RCC 7860 (cell line): ENCODE data around the gene PRKCA.

Experiments
- DNase-seq: peaks from one replicate; pipeline ENCODE4 v3.0.0-alpha.2; 2015; ENCODE audit warnings: low spot score
- FAIRE-seq: peaks from 2 replicates; lab custom pipeline; 2012; peaks lifted over from hg19 to GRCh38; lab: Jason Lieb, UNC

The PRKCA gene

DNA sequence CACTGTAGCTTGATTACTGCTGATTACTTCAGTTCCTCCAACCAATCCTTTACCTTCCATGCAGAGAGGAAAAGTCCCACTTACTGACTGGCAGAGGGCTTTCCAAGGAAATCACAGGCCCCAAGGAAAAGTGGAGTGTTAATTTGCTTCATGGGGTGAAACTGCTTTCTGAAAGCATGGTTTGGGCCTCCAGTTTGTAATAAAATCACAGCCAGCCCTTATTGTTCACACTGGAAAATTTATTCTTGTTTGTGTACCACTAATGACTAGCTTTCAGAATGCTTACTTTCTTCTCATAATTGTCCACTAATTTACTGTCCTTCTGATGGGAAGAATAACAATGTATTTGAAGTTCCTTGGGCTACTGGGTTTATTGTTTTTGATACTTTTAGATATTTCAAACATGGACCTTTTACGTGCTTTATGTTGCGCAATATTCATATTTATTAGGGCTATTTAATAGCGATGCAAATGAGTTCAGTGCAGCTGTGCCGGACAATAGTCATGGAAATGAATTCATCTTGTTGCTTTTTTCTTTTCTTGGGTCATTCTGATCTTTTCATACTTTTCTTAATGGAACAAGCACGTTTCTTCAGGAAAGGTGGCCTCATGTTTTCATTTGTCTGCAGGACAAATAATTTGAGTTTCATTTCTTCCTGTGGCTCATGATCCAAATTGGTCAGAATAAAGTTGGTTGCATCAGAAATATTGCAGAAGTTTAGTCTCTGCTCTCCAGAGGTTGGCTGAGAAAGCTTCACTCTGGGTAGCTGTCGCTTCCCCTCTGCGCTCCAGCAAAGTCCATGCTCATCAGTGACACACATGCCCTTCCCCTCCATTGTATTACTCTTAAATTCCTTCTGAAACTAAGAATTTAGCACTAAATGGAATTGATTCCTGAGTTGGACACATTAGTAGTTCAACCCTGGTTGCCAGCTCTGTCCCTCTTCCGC lies 128.7 kb downstream of the PRKCA start:
- no peak for FAIRE-seq
- no peak for DNase-seq

DNA sequence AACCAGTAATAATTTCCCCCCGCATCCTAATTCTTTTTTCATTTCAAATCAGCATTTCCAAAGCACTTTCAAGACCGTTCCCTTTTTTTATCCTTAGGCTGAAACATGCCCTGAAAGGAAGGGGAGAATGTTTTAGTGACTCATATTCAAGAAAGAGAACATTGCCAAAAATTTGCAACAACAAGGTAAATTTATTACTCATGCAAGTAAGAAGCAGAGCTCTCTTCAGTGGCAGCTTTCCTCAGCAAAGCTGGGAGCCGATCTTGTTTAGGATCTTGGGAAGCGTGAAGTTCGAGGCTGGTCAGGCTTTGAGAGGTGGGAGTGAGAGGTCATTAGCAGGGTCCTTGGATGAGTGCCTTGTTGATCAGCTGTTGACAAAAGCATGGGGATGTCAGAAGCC lies 129.5 kb downstream of the PRKCA start:
- DNase-seq (peak; percentile 13), FAIRE-seq (no peak)

DNA sequence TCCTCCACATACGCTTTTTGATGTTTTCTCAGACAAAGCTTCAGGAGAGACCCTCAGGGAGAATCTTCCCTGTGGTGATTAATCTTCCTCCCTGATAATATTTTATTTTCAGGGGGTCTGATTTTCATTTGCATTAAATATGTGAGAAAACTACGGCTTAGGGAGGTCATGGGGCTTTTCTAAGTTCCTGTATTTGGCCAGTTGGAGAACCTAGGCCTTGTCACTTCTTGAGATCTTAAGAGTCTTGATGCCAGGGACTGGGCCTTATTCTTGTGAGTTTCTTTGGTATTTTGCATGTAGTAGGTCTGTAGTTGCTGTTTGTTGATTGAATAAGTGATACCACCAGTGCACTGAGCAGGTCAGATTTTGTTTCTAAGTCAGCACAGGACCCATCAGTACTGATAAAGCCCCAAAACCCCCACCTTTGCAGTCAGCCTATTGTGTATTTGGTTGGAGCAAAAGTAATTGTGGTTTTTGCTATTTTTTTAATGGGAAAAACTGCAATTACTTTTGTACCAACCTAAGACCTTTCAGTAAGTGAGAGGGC lies 130.1 kb downstream of the PRKCA start:
- DNase-seq (no peak), FAIRE-seq (no peak)

DNA sequence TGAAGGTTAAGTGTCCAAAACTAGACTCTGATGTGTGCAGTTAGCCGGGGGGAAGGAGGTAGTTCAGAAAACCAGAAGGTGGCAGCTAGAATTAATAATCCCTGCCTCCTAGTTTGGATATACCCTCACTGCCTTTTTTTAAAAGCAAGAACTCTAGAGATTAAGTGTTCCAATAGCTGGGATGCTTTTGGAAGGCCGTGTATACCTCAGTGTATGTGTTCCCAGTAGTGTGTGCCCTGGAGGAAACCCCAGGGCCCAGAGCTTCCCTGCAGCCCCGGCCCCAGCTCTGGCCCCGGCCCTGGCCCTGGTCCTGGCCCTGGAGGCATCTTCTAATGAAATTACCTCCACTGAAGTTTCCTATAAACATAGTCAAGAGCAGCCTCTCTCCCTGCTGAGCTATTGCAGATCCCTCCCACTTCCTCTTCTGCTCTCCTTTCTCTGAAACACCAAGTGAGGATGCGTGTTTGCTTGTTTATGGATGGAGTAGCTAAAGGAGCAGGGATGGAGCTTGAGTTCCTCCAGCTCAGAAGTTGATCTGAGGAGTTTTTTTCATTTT lies 130.7 kb downstream of the PRKCA start:
- no peak for DNase-seq
- FAIRE-seq = no peak

DNA sequence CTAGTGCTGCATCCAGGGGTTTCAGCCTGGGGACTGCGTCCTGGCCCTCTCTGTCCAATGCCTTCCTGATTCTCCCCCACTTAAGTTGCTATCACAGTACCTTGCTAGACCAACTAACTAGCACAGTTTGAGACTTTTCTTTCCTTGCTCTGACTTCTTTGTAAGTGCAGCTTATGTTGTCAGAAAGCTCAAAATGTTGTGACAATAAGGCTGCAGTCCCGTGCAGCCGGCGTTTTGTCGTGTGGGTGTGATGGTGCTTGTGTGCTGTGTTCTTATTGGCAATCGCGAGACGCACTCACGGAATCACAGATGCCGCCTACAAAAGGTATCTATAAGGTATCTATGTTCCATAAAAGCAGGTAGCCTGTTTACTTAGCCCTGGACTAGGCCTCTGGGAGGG lies 132.8 kb downstream of the PRKCA start:
- DNase-seq (no peak), FAIRE-seq (no peak)

DNA sequence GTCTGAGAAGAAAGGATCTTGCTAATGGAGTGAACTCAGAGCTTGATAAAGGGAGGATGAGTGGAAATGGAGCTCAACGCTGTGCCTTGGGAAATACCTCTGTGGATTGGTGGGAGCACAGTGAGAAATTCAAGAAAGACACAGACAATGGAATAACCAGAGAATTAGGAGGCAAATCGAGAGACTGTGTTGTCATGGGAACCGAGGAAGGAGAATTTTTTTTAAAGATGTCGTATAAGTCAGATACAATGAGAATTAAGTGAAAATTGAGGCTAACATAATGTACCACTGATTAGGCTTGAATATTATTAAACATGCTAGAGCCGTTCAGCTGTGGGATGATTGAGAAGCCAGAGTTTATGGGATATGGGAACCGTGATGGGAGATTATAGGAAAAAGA lies 134.2 kb downstream of the PRKCA start:
- no peak for DNase-seq

DNA sequence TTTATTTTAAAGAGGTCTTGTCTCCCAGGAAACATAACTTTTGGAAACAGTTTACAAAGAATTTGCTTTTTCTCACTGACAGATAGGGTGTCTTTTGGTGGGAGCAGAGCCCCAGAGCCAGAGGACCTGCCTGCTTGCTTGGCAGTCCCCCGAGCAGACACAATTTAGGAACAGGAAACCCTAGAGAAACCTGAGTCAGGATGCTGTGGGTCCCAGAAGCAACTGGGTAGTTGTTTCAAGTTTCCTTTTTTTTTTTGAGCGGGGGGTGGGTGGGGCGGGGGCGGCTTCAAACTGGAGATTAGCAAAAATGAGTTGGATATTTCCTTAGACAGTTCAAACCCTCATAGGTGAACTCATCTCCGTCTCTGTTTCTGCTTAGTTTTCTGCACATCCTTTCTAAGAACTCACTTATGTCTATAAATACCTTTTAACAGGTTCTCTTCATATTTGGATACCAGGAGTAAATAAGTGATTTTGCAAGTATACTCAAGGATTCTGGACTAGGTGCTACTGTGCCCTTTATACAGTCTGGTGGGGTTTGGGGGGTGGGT lies 135.1 kb downstream of the PRKCA start:
- FAIRE-seq = no peak
- DNase-seq = no peak

More for the DNA sequence above, 134.2 kb downstream of the PRKCA start:
- FAIRE-seq = no peak

DNA sequence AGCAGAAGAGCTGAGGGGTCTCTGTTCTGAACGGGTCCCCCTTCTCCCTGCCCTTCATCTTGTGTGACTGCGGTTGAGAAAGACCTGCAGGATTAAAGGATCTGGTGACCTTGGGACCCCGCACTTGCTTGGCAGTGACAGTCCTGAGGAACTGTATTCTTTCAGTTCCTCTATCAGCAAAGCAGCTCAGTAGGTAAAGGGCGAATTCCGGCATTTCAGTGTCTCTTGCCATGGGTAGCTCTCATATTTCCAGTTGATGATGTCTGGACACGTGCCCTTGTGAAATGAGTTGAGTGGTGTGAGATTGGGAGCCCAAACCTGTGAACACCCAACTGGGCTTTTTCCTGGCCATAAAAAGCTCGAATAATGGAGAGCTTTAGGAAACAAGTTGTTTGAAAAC lies 135.7 kb downstream of the PRKCA start:
- DNase-seq (no peak), FAIRE-seq (no peak)

DNA sequence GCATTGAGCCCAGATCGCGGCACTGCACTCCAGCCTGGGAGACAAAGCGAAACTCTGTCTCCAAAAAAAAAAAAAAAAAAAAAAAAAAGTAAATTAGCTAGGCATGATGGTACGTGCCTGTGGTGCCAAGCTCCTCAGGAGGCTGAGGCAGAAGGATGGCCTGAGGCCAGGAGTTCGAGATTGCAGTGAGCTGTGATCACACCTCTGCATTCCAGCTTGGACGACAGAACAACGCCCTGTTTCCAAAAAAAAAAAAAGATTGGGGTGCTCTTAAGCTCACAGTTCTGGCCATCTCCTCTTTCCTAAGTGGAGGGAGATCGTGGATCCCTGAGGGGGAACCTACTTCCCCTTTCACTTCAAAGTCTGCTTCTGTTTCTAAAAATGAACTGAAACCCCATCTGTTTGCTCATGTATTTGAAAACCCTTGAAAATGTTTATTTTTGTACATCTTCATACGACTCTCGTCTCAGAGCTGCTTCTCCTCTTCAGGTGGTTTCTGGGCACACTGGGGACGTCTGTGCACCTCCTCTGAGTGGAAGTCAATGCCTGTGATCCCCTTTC lies 138.8 kb downstream of the PRKCA start:
- DNase-seq (no peak), FAIRE-seq (no peak)

DNA sequence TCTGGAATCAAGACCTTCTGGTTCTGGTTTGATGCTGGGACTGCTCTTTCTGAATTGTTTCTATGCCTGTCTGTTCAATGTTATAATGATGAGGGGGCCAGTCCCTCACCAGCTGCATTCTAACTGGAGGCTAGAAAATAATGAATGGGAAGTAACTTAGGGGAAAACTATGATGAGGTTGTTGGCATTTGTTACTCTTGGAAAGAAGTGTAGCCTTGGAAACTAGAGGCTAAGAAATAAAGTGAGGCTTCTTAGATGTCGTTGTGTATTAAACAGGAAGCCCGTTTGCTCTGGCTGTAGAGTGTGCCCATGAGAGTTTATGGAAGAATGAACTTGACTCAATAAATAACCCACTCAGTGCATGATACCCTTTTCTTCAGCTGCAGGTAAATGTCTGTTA lies 140.8 kb downstream of the PRKCA start:
- FAIRE-seq = no peak

DNA sequence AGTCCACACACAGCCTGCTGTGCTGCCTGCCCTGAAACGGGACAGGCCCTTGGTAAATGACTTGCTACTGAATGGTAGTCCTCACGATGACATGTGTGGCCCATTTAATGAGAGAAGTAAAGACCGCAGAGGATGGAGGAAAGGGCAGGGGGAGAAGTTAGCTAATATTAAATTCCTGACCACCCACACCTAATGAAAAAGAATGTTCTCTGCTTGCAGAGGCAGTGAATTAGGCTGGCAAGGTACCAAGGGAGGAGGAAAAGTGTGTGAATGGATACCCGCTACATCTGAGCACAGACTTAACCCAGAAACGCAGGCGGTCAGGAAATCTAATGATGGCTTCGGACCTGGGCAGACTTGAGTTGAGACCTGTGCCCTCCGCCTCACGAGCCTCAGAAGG lies 141.2 kb downstream of the PRKCA start:
- DNase-seq (no peak), FAIRE-seq (no peak)

More for the DNA sequence above, 140.8 kb downstream of the PRKCA start:
- DNase-seq = no peak

DNA sequence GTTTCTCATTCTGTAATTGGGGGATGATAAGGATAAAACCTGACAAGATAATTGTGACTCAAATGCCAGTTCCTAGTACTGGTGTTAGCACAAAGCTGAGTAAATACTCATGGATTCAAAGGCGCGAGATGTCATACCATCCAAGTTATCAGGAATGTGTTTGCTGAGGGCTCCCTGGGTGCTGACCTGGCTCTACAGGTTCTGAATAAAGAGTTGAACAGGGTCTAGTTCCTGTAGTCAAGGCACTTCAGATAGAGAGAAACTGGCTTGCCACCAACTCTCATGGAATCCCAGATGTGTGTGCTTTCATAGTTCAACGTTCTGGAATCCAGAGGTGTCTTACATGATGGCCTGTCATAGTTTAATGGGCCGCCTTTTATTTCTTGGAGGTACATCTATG lies 141.6 kb downstream of the PRKCA start:
- DNase-seq (no peak), FAIRE-seq (no peak)

DNA sequence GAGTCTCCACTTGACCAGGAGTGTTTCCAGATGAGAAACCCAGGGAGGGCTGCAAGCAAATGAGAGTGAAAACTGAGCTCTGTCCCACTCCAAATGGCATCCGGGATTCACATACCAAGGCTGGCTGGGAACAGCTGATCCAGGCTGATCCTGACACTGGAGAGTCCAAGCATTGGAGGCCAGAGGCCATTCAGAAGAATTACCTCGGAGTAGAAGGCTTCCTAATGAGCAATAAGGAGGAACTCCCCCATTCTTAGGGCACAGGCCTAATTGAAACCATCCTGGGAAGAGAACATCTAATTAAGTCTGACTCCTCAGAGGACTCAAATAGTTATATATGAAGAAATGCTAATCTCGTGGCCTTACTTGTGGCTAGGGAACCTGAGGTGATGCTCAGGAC lies 142.8 kb downstream of the PRKCA start:
- FAIRE-seq = no peak
- no peak for DNase-seq

DNA sequence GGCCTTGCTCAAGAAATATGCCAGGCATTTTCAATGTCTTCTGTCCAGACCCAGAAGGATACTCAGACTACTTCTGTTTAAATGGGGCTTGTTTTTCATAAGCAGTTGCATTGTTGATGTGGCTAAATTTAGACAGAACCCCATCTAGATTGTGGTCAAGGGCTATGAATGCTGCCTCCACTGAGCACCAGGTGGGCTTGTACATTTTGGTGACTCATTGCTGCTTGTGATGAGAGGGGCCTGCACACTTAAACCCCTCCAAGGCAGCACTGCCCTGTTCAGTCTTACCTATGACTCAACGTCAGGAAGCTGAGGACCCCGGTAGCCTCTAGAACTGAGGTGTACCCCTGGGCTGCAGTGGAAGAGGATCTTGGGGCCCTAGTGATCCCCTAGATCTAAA lies 144.0 kb downstream of the PRKCA start:
- DNase-seq (no peak), FAIRE-seq (no peak)

DNA sequence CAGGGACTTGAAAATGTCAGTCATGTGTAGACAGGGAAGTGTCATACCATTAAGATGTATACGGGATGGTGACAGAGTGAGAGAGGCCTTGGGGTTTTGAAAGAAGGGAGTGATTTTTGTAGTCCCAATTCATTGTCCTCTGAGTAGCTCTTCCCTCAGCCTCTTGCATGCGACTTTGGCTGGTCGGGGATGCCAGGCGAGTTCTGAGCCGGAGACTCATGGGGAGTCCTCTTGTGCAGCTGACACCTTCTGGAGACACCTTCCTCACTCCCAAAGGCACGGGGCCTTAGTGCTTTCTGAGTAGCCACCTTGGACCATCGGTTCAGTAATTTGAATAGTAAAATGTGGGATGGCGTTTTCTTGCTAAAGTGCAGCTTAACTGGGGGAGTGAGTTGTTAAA lies 144.7 kb downstream of the PRKCA start:
- FAIRE-seq = no peak
- DNase-seq = no peak

DNA sequence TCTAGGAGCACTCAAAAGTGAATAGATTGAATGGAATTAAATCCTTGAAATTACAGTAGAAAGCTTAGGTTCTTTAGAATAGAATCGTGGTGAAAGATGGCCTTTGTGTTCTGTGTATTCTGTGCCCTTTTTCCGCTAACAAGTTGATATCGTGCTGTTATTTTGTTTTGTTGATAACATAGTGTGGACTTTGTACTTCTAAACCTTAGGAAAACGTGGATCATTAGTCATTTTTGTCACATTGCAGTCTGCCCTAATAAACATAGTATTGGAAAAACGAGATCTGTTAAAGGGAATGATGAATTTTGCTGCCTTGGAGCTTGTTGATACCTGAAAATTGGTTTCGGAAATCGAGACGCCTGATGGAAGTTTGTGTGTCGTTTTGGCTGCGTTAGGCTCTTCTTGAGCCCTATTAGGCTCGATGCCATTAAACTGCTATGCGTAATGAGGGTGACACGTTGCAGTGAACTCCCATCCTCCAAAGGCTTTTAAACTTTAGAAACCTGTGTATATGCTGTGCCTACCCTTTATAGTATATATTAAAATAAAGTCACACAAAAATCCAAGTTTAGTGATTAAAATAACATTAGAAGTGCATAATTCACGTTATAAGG lies 145.7 kb downstream of the PRKCA start:
- FAIRE-seq (no peak), DNase-seq (no peak)

DNA sequence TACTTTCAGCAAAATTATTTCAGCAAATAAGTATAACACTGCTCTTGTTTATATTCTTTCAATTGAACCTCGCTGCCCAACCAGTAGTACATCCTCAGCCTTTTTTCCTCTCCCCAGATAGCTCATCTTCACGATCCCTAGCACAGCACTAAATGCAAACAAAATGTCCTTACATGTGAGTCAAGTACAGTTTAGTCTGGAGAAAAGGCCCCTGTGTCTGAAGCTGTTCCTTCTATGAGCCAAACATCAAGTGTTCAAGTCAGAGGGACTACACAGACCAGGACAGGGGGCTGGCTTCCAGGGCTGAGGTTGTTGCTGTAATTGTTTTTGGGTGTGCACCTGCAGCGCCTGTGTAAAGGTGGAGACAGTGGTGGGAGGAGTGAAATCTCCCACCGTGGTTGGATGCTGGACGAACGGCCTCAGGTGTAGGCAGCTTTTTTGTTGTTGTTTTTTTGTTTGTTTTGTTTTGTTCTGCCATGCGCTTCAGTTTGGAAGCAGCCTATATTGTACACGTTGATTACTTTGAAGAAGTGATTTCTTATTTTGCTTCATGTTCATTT lies 147.1 kb downstream of the PRKCA start:
- FAIRE-seq = no peak

DNA sequence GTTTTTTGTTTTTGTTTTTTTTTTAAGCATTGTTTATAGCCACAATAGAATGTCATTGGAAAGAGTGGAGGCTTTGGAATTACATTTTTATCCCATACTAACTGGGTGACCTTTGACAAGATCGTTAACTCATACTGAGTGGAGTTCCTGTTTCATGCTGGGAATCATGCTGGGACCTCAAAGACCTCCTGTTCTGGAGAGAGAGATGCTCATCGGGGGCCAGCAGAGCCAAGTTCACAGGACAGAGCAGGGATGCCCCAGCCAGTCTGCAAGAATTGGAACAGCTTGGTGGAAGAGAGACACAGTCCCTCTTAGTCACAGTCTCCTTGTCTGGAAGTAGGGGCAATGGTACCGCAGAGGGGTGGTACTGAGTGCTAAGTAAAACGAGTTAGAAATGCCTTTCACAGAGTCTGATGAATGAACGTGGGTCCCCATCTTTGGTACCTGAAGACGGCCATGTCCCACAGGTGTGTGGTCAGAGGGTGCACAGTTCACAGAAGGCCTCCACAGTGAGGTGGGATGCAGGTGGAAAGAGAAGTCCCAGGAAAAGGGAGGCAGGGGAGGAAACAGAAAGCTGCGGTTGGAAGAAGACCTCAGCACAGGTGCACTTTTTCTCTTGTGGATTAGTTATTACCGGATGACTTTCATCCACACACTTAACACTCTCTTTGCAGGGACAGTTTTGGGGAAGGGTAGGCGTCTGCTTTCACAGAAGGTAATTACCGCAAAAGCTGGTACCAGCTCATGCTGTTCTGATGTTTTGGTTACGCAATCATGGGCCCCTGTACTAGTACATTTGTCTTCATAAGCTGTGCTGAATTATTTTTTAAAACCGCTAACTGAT lies 147.8 kb downstream of the PRKCA start:
- FAIRE-seq = no peak

More for the DNA sequence above, 147.1 kb downstream of the PRKCA start:
- DNase-seq = no peak

DNA sequence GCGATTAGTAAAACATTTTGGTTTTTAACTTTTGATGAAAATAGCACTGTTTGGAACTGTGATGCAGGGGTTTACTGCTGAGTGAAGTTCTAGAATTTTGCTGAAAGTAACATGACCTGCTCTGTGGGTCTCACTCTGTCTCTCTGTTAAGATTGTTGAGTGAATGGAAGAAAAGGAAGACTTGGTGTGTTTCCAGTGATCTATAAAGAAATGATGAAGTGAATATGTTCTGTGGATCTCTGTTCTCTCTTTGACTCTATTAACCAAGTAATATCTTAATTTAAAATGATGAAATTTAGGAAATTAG lies 148.4 kb downstream of the PRKCA start:
- no peak for FAIRE-seq
- no peak for DNase-seq

More for the DNA sequence above, 147.8 kb downstream of the PRKCA start:
- DNase-seq = no peak
